Stomach smooth muscle (tissue), 2 donors: ENCODE measurements around the gene SEMA3F.

Source experiments
- H3K27ac ChIP-seq: one replicate; pipeline ENCODE4 v1.7.0; 2013; ENCODE audit warnings: mild to moderate bottlenecking, low read length, inconsistent platforms
- H3K27me3 ChIP-seq, 2 donors: one replicate each; pipeline ENCODE4 v1.7.0; 2013; ENCODE audit warnings: low read length in 2 of 2; ENCODE audit not compliant: insufficient read depth in 2 of 2, control insufficient read depth in 1 of 2
- H3K36me3 ChIP-seq, 2 donors: one replicate each; pipeline ENCODE4 v1.7.0; 2013; ENCODE audit warnings: low read length in 2 of 2; ENCODE audit not compliant: control insufficient read depth in 2 of 2, insufficient read depth in 2 of 2
- H3K4me1 ChIP-seq: one replicate; pipeline ENCODE4 v1.7.0; 2013; ENCODE audit warnings: low read length; ENCODE audit not compliant: control insufficient read depth, insufficient read depth
- H3K4me3 ChIP-seq, 2 donors: one replicate each; pipeline ENCODE4 v1.7.0; 2013; ENCODE audit warnings: low read length in 2 of 2
- H3K9ac ChIP-seq, 2 donors: one replicate each; pipeline ENCODE4 v1.7.0; 2013; ENCODE audit warnings: low read length in 2 of 2, mild to moderate bottlenecking in 1 of 2
- H3K9me3 ChIP-seq, 2 donors: one replicate each; pipeline ENCODE4 v1.7.0; 2013; ENCODE audit warnings: low read length in 2 of 2; ENCODE audit not compliant: control insufficient read depth in 2 of 2
- donor health status: healthy.
- donor health status: Pancreatic carcinoma.

The SEMA3F gene

DNA sequence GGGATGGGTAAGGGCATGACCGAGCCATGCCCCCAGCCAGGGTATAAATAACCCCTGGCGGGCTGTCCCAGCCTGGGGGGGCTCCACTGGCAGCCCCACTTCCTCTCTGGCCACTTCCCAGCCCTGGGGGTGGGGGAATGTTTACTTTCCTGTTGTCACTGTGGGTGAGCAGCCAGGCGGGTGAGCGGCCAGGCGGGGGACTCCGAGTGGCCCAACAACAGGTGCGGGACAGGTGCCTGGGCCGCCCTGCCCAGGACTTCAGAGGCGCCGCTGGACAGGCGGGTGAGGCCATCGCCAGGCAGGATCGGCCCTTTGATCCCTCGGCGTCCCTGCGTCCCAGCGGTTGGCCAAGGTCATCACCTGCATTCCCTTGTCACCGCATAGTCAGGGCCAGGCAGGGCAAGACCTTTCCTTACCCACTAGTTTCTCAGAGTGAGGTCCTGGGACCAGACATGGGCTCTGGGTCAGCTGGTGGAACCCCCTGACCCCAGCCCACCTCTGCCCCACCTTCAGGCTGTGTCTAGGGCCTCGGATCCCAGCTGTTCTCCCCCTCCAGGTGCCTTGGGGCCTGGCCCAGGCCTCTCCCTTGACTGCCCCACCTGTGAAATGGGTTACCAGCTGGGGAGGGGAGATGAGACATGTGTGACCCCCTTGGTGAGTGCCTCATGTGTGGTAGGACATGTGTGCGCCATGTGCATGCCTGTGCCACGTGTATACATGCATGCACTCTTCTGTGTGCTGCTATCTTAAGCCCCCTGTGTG is 16.6 kb downstream of the SEMA3F start:
- Histone ChIP-seq H3K27ac (no peak overlapping the region), H3K9me3 (no peaks in the 10 kb centered on the region), H3K4me3 (no peak overlapping the region), H3K27me3 (no peaks in the 10 kb centered on the region), H3K36me3 (peaks cover 5 to 9% of the 10 kb centered on the region in 2 donors), H3K9ac (no peak overlapping the region), H3K4me1 (peaks cover 42% of the 10 kb centered on the region)

DNA sequence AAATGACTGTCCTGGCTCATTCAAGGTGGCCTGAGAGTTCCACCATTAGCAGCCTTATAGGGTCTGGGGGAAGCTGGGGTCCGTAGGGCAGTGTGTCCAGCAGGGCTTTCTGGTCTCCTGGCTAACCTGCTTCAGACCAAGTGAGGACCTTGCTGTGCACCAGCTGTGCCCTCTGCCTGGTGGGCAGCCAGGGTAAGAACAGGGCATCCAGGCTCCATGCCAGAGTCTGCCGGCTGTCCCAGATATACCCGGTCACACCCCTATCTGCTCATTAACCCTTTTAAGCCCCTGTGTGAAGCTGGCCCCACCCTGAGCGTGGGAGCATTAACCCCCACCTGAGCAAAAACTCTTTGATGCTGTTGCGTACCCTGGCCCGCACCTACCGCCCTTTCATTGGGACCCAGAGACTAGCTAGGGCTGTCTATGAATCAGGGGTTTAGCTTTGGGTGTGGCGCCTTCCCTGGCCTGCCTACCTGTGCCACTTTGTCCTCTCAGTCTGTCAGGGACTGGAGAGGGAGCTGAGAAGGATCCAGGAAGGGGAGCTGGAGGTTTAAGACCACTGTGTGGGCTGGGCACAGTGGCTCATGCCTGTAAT is 17.6 kb downstream of the SEMA3F start:
- peaks cover 34% of the 10 kb centered on the region for H3K4me1 ChIP-seq
- H3K9ac ChIP-seq = no peak overlapping the region
- no peaks in the 10 kb centered on the region for H3K27me3 ChIP-seq
- no peak overlapping the region for H3K27ac ChIP-seq
- peaks cover 5 to 10% of the 10 kb centered on the region in 2 donors for H3K36me3 ChIP-seq
- no peaks in the 10 kb centered on the region for H3K9me3 ChIP-seq
- no peak overlapping the region for H3K4me3 ChIP-seq

DNA sequence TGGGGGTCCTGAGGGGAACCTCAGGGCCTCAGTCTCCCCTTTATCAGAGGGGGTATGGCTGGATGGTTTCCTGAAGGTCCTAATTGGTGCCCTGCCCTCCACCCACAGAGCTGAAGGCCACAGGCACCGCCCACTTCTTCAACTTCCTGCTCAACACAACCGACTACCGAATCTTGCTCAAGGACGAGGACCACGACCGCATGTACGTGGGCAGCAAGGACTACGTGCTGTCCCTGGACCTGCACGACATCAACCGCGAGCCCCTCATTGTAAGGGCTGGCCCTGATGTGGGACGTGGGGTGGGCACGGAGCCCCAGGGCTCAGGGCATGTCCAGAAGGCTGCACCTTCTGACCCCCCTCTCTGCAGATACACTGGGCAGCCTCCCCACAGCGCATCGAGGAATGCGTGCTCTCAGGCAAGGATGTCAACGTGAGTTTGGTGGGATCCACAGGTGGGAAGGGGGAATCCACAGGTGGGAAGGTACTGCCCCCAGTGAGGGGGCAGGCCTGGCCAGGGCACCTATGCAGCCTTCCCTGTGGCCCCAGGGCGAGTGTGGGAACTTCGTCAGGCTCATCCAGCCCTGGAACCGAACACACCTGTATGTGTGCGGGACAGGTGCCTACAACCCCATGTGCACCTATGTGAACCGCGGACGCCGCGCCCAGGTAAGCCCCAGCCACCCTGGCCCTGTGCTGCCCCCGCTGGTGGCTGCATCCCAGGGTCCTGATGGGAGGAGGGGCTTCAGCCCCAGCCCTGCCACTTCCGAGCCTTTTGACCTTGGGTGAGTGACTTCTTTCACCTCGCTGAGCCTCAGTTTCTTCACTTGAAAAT is 18.8 kb downstream of the SEMA3F start:
- no peaks in the 10 kb centered on the region for H3K9me3 ChIP-seq
- H3K27ac ChIP-seq = no peak overlapping the region
- peaks cover 5 to 10% of the 10 kb centered on the region in 2 donors for H3K36me3 ChIP-seq
- peaks cover 22% of the 10 kb centered on the region for H3K4me1 ChIP-seq
- no peak overlapping the region for H3K4me3 ChIP-seq
- no peak overlapping the region for H3K9ac ChIP-seq
- H3K27me3 ChIP-seq = no peaks in the 10 kb centered on the region

DNA sequence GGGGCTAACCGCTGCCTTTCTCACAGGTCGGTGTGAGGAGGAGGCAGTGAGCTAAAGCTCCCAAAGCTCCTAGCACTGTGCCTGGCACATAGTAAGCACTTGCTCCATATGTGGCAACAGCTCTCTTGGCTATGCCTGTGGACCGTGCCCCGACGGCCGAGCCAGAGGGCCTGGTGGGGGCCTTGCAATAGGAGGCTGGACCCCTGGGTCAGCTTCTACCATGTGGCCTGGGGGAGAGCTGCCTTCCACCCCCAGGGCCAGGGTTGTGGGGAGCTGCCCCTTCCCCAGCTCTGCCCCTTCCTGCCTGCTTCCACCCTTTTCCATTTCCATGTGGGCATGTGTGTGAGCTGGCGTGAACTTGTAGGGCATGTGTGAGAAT is 19.4 kb downstream of the SEMA3F start:
- Histone ChIP-seq H3K9me3 (no peaks in the 10 kb centered on the region), H3K4me1 (peaks cover 16% of the 10 kb centered on the region), H3K27me3 (no peaks in the 10 kb centered on the region), H3K9ac (no peak overlapping the region), H3K27ac (no peak overlapping the region), H3K4me3 (no peak overlapping the region), H3K36me3 (peaks cover 5 to 10% of the 10 kb centered on the region in 2 donors)

DNA sequence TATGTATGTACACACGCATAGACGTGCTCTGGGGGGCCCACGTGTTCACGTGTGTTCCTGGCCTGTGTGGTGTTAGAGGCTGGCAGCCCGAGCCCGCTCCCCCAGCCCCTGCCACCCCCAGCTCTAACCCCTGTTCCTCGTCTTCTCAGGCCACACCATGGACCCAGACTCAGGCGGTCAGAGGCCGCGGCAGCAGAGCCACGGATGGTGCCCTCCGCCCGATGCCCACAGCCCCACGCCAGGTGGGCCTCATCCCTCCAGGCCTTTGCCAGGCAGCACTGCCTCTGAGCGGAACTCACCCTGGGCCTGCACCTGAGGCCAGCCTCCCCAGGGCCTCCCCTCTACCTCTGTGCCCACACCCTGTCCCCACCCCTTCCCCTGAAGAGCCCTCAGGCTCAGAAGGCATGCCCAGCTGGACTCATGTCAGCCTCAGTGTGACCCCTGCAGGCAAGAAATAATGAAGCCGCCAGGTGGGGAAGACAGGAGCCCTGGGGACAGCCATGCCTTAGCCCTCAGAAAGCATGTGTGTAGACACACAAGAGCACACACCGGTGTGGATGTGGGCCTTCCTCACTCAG is 19.9 kb downstream of the SEMA3F start:
- peaks cover 11% of the 10 kb centered on the region for H3K4me1 ChIP-seq
- H3K9me3 ChIP-seq = no peaks in the 10 kb centered on the region
- peaks cover 5 to 10% of the 10 kb centered on the region in 2 donors for H3K36me3 ChIP-seq
- no peak overlapping the region for H3K27ac ChIP-seq
- no peak overlapping the region for H3K4me3 ChIP-seq
- H3K9ac ChIP-seq = no peak overlapping the region
- H3K27me3 ChIP-seq = no peaks in the 10 kb centered on the region

DNA sequence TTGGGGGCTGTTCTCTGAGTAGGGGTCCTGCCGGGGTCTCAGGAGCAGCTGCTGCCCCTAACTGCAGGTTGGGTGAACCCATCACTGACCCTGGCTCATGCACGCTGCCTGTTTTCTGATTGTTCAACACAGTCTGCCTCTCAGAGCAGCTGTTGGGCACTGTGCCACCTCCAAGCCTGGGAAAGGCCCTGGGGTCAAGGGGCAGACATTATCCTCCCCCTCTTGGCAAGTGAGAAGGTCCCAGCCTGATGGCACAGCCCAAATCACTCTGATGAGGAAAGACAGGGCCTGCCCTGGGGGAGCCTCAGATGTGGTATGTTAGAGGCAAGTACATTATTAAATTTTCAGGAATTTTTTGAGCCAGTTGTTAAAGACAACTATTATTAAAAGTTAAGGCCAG is 22.2 kb downstream of the SEMA3F start:
- Histone ChIP-seq H3K9ac (no peak overlapping the region), H3K36me3 (peaks cover 9 to 12% of the 10 kb centered on the region in 2 donors)

DNA sequence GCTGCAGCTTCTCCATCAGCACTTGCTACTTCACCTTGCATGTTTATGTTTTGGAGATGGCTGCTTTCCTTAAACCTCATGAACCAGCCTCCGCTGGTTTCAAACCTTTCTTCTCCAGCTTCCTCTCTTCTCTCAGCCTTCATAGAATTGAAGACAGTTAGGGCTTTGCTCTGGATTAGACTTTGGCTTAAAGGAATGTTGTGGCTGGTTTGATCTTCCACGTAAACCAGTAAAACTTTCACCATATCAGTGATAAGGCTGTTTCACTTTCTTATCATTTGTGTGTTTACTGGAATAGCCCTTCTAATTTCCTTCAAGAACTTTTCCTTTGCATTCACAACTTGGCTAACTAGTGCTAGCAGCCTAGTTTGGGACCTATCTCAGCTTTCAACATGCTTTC is 24.6 kb downstream of the SEMA3F start:
- Histone ChIP-seq H3K27me3 (no peaks in the 10 kb centered on the region), H3K4me1 (no peaks in the 10 kb centered on the region), H3K27ac (no peak overlapping the region), H3K4me3 (no peak overlapping the region), H3K9ac (no peak overlapping the region), H3K9me3 (no peaks in the 10 kb centered on the region), H3K36me3 (peaks cover 8 to 12% of the 10 kb centered on the region in 2 donors)

More for the DNA sequence above, 22.2 kb downstream of the SEMA3F start:
- no peaks in the 10 kb centered on the region for H3K27me3 ChIP-seq
- peaks cover 4% of the 10 kb centered on the region for H3K4me1 ChIP-seq
- no peak overlapping the region for H3K4me3 ChIP-seq
- H3K27ac ChIP-seq = no peak overlapping the region
- no peaks in the 10 kb centered on the region for H3K9me3 ChIP-seq

DNA sequence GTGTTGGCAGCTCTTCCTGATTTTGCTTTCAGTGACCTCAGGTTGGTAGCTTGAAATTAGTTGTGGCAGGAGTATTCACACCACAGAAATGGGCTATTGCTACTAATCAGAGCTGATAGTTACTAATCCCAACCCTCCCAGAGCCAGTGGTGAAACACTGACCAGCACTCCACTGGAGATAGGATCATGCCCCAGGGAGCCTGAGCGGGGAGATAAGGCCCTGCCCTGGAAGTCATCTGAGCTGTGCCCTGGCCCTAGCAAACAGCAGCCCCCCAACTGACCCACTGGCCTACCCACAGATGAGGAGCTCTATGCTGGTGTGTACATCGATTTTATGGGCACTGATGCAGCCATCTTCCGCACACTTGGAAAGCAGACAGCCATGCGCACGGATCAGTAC is 26.9 kb downstream of the SEMA3F start:
- Histone ChIP-seq H3K36me3 (peaks cover 6 to 8% of the 10 kb centered on the region in 2 donors), H3K9me3 (no peaks in the 10 kb centered on the region), H3K4me1 (no peaks in the 10 kb centered on the region), H3K9ac (no peak overlapping the region), H3K27ac (no peak overlapping the region), H3K4me3 (no peak overlapping the region), H3K27me3 (no peaks in the 10 kb centered on the region)

DNA sequence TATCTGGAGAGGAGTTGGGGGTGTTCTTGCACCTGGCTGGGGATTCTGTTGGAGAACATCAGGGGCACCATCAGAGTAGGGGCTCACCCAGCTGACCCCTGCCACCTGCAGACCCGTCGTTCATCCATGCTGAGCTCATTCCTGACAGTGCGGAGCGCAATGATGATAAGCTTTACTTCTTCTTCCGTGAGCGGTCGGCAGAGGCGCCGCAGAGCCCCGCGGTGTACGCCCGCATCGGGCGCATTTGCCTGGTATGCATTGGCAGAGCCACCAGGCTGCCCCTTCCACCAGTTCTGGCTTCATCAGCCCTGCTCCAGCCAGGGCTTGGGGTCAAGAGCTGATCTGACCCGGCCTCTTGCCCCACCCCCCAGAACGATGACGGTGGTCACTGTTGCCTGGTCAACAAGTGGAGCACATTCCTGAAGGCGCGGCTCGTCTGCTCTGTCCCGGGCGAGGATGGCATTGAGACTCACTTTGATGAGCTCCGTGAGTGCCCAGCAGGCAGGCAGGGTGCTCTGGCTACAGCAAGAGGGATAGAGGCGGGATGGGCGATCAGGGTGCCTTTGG is 27.5 kb downstream of the SEMA3F start:
- Histone ChIP-seq H3K27me3 (no peaks in the 10 kb centered on the region), H3K4me3 (no peak overlapping the region), H3K36me3 (peaks cover 4 to 8% of the 10 kb centered on the region in 2 donors), H3K27ac (no peak overlapping the region), H3K4me1 (no peaks in the 10 kb centered on the region), H3K9me3 (no peaks in the 10 kb centered on the region), H3K9ac (no peak overlapping the region)

DNA sequence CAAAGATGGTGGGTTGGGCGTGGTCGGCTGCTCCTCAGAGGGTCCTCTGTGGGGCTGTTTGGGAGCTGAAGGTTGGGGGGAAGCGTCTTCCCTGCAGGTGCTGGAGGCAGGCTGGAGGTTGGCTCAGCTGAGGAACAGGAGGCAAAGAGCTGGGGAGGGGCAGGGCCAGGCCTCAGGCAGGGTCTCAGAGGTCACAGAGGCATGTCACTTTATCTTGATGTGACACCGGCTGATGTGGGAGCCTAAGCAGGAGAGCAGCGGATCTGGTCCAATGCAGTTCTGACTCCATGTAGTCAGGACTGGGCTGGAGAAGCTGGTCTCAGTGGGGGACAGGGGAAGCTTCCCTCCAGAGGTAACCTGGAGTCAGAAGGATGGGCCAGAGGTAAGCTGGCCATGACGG is 28.6 kb downstream of the SEMA3F start:
- H3K4me3 ChIP-seq = no peak overlapping the region
- H3K27ac ChIP-seq = no peak overlapping the region
- no peaks in the 10 kb centered on the region for H3K9me3 ChIP-seq
- no peaks in the 10 kb centered on the region for H3K4me1 ChIP-seq
- H3K27me3 ChIP-seq = no peaks in the 10 kb centered on the region
- peaks cover 4 to 8% of the 10 kb centered on the region in 2 donors for H3K36me3 ChIP-seq
- H3K9ac ChIP-seq = no peak overlapping the region
